Measurements from ENCODE around the gene DGUOK.
"Not testable (repeated sequence)": the region's sequence is repeated elsewhere in the genome, so short reads cannot be mapped to it uniquely, and the experiment has no call there.

DGUOK gene

GRCh38 chr2:73902284-73902683 is 24.4 kb upstream of the DGUOK start:
- Histone ChIP-seq H3K4me3 (ENCODE audit: low read depth in 1 of 2, low read length in 2 of 2) (no peak overlapping the region), H3K4me1 (ENCODE audit: control insufficient read depth in 1 of 2, insufficient read depth in 2 of 2, low read length in 2 of 2) (peaks cover 4 to 12% of the 10 kb centered on the region in 2 donors)

GRCh38 chr2:73903313-73903712 is 23.4 kb upstream of the DGUOK start:
- H3K9me3 ChIP-seq (ENCODE audit: control insufficient read depth in 1 of 2, low read length in 2 of 2): no peaks in the 10 kb centered on the region
- peaks cover 0 to 19% of the 10 kb centered on the region in 2 donors for H3K36me3 ChIP-seq (ENCODE audit: control insufficient read depth in 1 of 2, insufficient read depth in 2 of 2, low read length in 2 of 2)
- H3K27ac ChIP-seq (ENCODE audit: low read length): no peak overlapping the region
- H3K27me3 ChIP-seq (ENCODE audit: low read depth, low read length): no peaks in the 10 kb centered on the region
- no peak overlapping the region for H3K4me3 ChIP-seq (ENCODE audit: low read depth in 1 of 2, low read length in 2 of 2)
- H3K4me1 ChIP-seq (ENCODE audit: control insufficient read depth in 1 of 2, insufficient read depth in 2 of 2, low read length in 2 of 2): peaks cover 0 to 16% of the 10 kb centered on the region in 2 donors

More at GRCh38 chr2:73902284-73902683, 24.4 kb upstream of the DGUOK start:
- Histone ChIP-seq H3K27ac (ENCODE audit: low read length) (no peak overlapping the region), H3K9me3 (ENCODE audit: control insufficient read depth in 1 of 2, low read length in 2 of 2) (no peaks in the 10 kb centered on the region), H3K27me3 (ENCODE audit: low read depth, low read length) (no peaks in the 10 kb centered on the region), H3K36me3 (ENCODE audit: control insufficient read depth in 1 of 2, insufficient read depth in 2 of 2, low read length in 2 of 2) (peaks cover 0 to 15% of the 10 kb centered on the region in 2 donors)

- H3K27ac ChIP-seq (ENCODE audit: low read length); H3K4me3 ChIP-seq (ENCODE audit: low read depth in 1 of 2, low read length in 2 of 2); H3K9me3 ChIP-seq (ENCODE audit: control insufficient read depth in 1 of 2, low read length in 2 of 2); H3K27me3 ChIP-seq (ENCODE audit: low read depth, low read length): not testable (repeated sequence)
- Histone ChIP-seq H3K4me1 (ENCODE audit: control insufficient read depth in 1 of 2, insufficient read depth in 2 of 2, low read length in 2 of 2) (peaks cover 0 to 20% of the 10 kb centered on the region in 2 donors), H3K36me3 (ENCODE audit: control insufficient read depth in 1 of 2, insufficient read depth in 2 of 2, low read length in 2 of 2) (peaks cover 3 to 24% of the 10 kb centered on the region in 2 donors)
These were observed 22.6 kb upstream of the DGUOK start for GRCh38 chr2:73903949-73904613.

GRCh38 chr2:73904952-73905351 is 21.7 kb upstream of the DGUOK start:
- Histone ChIP-seq H3K9me3 (ENCODE audit: control insufficient read depth in 1 of 2, low read length in 2 of 2) (no peaks in the 10 kb centered on the region), H3K27ac (ENCODE audit: low read length) (no peak overlapping the region), H3K4me1 (ENCODE audit: control insufficient read depth in 1 of 2, insufficient read depth in 2 of 2, low read length in 2 of 2) (peaks cover 0 to 20% of the 10 kb centered on the region in 2 donors), H3K4me3 (ENCODE audit: low read depth in 1 of 2, low read length in 2 of 2) (no peak overlapping the region), H3K27me3 (ENCODE audit: low read depth, low read length) (no peaks in the 10 kb centered on the region), H3K36me3 (ENCODE audit: control insufficient read depth in 1 of 2, insufficient read depth in 2 of 2, low read length in 2 of 2) (peaks cover 4 to 28% of the 10 kb centered on the region in 2 donors)

- H3K4me3 ChIP-seq (ENCODE audit: low read depth in 1 of 2, low read length in 2 of 2): no peak overlapping the region
- H3K9me3 ChIP-seq (ENCODE audit: control insufficient read depth in 1 of 2, low read length in 2 of 2): no peaks in the 10 kb centered on the region
- H3K27ac ChIP-seq (ENCODE audit: low read length): no peak overlapping the region
- peaks cover 0 to 10% of the 10 kb centered on the region in 2 donors for H3K4me1 ChIP-seq (ENCODE audit: control insufficient read depth in 1 of 2, insufficient read depth in 2 of 2, low read length in 2 of 2)
- no peaks in the 10 kb centered on the region for H3K27me3 ChIP-seq (ENCODE audit: low read depth, low read length)
- H3K36me3 ChIP-seq (ENCODE audit: control insufficient read depth in 1 of 2, insufficient read depth in 2 of 2, low read length in 2 of 2): peaks cover 4 to 24% of the 10 kb centered on the region in 2 donors
These were observed 19.7 kb upstream of the DGUOK start for GRCh38 chr2:73906847-73907505.

GRCh38 chr2:73907840-73908452 is 18.7 kb upstream of the DGUOK start:
- peaks cover 0 to 10% of the 10 kb centered on the region in 2 donors for H3K4me1 ChIP-seq (ENCODE audit: control insufficient read depth in 1 of 2, insufficient read depth in 2 of 2, low read length in 2 of 2)
- peaks cover 8 to 28% of the 10 kb centered on the region in 2 donors for H3K36me3 ChIP-seq (ENCODE audit: control insufficient read depth in 1 of 2, insufficient read depth in 2 of 2, low read length in 2 of 2)
- no peaks in the 10 kb centered on the region for H3K27me3 ChIP-seq (ENCODE audit: low read depth, low read length)
- H3K27ac ChIP-seq (ENCODE audit: low read length): no peak overlapping the region
- no peaks in the 10 kb centered on the region for H3K9me3 ChIP-seq (ENCODE audit: control insufficient read depth in 1 of 2, low read length in 2 of 2)
- no peak overlapping the region for H3K4me3 ChIP-seq (ENCODE audit: low read depth in 1 of 2, low read length in 2 of 2)

GRCh38 chr2:73908689-73909652 is 17.7 kb upstream of the DGUOK start:
- peak overlapping the region; percentile 40 for H3K27ac ChIP-seq (ENCODE audit: low read length)
- H3K27me3 ChIP-seq (ENCODE audit: low read depth, low read length): no peaks in the 10 kb centered on the region
- H3K9me3 ChIP-seq (ENCODE audit: control insufficient read depth in 1 of 2, low read length in 2 of 2): no peaks in the 10 kb centered on the region
- H3K4me1 ChIP-seq (ENCODE audit: control insufficient read depth in 1 of 2, insufficient read depth in 2 of 2, low read length in 2 of 2): peaks cover 0 to 10% of the 10 kb centered on the region in 2 donors
- H3K36me3 ChIP-seq (ENCODE audit: control insufficient read depth in 1 of 2, insufficient read depth in 2 of 2, low read length in 2 of 2): peaks cover 8 to 34% of the 10 kb centered on the region in 2 donors
- no peak overlapping the region for H3K4me3 ChIP-seq (ENCODE audit: low read depth in 1 of 2, low read length in 2 of 2)

GRCh38 chr2:73910873-73911547 is 15.7 kb upstream of the DGUOK start:
- H3K27ac ChIP-seq (ENCODE audit: low read length): no peak overlapping the region
- peaks cover 0 to 10% of the 10 kb centered on the region in 2 donors for H3K4me1 ChIP-seq (ENCODE audit: control insufficient read depth in 1 of 2, insufficient read depth in 2 of 2, low read length in 2 of 2)
- H3K36me3 ChIP-seq (ENCODE audit: control insufficient read depth in 1 of 2, insufficient read depth in 2 of 2, low read length in 2 of 2): peaks cover 8 to 50% of the 10 kb centered on the region in 2 donors
- H3K27me3 ChIP-seq (ENCODE audit: low read depth, low read length): no peaks in the 10 kb centered on the region
- H3K9me3 ChIP-seq (ENCODE audit: control insufficient read depth in 1 of 2, low read length in 2 of 2): no peaks in the 10 kb centered on the region
- no peak overlapping the region for H3K4me3 ChIP-seq (ENCODE audit: low read depth in 1 of 2, low read length in 2 of 2)

- H3K9me3 ChIP-seq (ENCODE audit: control insufficient read depth in 1 of 2, low read length in 2 of 2): no peaks in the 10 kb centered on the region
- H3K4me3 ChIP-seq (ENCODE audit: low read depth in 1 of 2, low read length in 2 of 2): no peak overlapping the region
- H3K36me3 ChIP-seq (ENCODE audit: control insufficient read depth in 1 of 2, insufficient read depth in 2 of 2, low read length in 2 of 2): peaks cover 8 to 50% of the 10 kb centered on the region in 2 donors
- H3K27me3 ChIP-seq (ENCODE audit: low read depth, low read length): no peaks in the 10 kb centered on the region
- peaks cover 0 to 10% of the 10 kb centered on the region in 2 donors for H3K4me1 ChIP-seq (ENCODE audit: control insufficient read depth in 1 of 2, insufficient read depth in 2 of 2, low read length in 2 of 2)
- H3K27ac ChIP-seq (ENCODE audit: low read length): no peak overlapping the region
These were observed 15.0 kb upstream of the DGUOK start for GRCh38 chr2:73911548-73912208.

GRCh38 chr2:73913414-73914054 is 13.1 kb upstream of the DGUOK start:
- Histone ChIP-seq H3K36me3 (ENCODE audit: control insufficient read depth in 1 of 2, insufficient read depth in 2 of 2, low read length in 2 of 2) (peaks cover 8 to 40% of the 10 kb centered on the region in 2 donors), H3K27me3 (ENCODE audit: low read depth, low read length) (no peaks in the 10 kb centered on the region), H3K27ac (ENCODE audit: low read length) (no peak overlapping the region), H3K4me3 (ENCODE audit: low read depth in 1 of 2, low read length in 2 of 2) (no peak overlapping the region), H3K4me1 (ENCODE audit: control insufficient read depth in 1 of 2, insufficient read depth in 2 of 2, low read length in 2 of 2) (peaks cover 0 to 2% of the 10 kb centered on the region in 2 donors), H3K9me3 (ENCODE audit: control insufficient read depth in 1 of 2, low read length in 2 of 2) (no peaks in the 10 kb centered on the region)
